RWPE1 (cell line): ENCODE measurements around the gene CEBPA.

Source experiments
- CTCF ChIA-PET: fragments of 350-600 bp; sonication (Branson Sonifier 250); formaldehyde crosslinking; extraction: SDS; loops from one replicate; lab custom pipeline; 2021; lab: Yijun Ruan, JAX
- POLR2A ChIA-PET: fragments of 400-600 bp; formaldehyde crosslinking; extraction: SDS; loops from one replicate; lab custom pipeline; 2020; ENCODE audit warnings: antibody characterized with exemption; ENCODE audit not compliant: low non-redundant PET; lab: Yijun Ruan, JAX
- DNase-seq: peaks from one replicate; pipeline ENCODE4 v3.0.0; 2012; ENCODE audit warnings: low spot score
- H3K27ac ChIP-seq: fragments of 450-650 bp; 2 replicates; pipeline ENCODE4 v1.5.1; 2017
- TF ChIP-seq, protein P1 (sequence below): fragments of 450-650 bp; conservative IDR thresholded peaks from 2 replicates; pipeline ENCODE4 v1.5.1; 2017; ENCODE audit warnings: low read depth, mild to moderate bottlenecking

Gene CEBPA

DNA sequence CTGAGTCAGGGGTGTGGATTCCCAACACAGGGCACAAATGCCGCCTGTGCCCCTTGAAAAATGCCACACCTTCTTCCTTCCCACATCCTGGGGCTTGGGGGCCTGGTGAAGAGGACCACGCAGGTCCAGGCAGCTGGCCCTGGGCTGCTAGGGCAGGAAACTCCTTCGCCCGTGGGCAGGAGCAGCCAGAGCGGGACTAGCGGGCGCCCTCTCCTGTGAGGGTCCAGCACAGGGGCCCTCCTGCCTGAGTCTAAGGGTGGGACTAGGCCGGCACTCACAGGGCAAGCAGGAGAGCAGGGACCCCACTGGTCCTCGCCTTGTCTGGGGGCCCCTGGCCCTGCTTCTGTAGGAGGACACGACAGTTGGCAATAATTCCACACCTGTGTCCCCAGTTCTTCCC is 7.5 kb upstream of the CEBPA start:
- DNase-seq, result no peak
- TF ChIP-seq, protein P1, sequence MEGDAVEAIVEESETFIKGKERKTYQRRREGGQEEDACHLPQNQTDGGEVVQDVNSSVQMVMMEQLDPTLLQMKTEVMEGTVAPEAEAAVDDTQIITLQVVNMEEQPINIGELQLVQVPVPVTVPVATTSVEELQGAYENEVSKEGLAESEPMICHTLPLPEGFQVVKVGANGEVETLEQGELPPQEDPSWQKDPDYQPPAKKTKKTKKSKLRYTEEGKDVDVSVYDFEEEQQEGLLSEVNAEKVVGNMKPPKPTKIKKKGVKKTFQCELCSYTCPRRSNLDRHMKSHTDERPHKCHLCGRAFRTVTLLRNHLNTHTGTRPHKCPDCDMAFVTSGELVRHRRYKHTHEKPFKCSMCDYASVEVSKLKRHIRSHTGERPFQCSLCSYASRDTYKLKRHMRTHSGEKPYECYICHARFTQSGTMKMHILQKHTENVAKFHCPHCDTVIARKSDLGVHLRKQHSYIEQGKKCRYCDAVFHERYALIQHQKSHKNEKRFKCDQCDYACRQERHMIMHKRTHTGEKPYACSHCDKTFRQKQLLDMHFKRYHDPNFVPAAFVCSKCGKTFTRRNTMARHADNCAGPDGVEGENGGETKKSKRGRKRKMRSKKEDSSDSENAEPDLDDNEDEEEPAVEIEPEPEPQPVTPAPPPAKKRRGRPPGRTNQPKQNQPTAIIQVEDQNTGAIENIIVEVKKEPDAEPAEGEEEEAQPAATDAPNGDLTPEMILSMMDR, result no peak
- no peak overlapping the region for H3K27ac ChIP-seq
- ChIA-PET CTCF (no interaction called here), POLR2A (no interaction called here)

DNA sequence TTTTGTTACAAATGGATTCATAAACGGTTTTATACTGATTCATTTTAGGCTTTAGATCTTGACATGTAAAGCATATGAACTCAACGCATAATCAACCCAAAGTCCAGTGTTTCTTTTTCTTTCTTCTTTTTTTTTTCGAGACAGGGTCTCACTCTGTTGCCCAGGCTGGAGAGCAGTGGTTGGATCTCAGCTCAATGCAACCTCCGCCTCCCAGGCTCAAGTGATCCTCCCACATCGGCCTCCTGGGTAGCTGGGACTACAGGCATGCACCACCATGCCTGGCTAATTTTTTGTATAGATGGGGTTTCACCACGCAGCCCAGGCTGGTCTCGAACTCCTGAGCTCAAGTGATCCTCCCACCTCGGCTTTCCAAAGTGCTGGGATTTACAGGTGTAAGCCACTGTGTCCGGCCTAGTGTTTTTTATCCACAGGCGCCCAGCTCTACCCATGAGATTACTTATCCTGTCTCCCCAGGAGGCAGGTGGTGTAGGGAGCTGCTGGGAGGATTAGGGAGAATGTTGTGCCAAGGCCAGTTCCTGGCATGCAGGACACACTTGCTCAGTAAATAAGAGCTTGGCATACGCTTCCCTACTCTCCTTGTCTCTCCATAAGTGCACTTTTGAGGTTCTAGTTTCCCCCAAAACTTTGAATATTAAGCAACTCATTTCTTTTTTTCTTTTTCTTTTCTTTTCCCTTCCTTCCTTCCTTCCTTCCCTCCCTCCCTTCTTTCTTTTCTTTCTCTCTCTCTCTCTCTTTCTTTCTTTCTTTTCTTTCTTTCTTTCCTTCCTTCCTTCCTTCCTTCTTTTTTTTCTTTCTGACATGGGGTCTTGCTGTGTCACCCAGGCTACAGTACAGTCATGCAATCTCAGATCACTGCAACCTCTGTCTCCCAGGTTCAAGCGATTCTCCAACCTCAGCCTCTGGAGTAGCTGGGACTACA is 4.8 kb upstream of the CEBPA start:
- ChIA-PET CTCF (interaction anchor here (1.0 kb wide), 1 partner anchor 67 kb away, joined by 3 read pairs; no protein-coding TSS in a partner anchor), POLR2A (interaction anchor here (0.6 kb wide), 1 partner anchor 20 kb away, joined by 7 read pairs; no protein-coding TSS in a partner anchor)
- DNase-seq, result no peak
- H3K27ac ChIP-seq, result no peak overlapping the region
- TF ChIP-seq, protein P1, result no peak

DNA sequence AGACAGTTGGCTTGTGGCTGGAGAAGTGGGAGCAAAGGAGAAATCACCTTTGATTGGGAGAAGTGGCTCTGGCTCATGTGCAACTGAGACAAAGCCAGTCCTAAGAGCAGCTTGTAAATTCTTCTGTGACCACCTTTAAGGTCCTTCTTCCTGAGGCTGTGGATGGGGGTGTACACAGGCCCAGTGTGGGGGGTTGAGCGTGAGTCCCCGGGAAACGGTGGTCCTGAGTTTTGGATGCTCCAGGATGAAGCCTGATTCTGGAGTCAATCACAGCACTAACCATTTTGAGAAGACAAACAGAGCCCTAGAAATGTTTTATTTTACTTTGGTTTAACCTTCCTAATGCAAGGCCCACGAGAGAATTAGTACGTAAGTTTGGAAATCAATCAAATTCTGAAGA is 3.9 kb upstream of the CEBPA start:
- DNase-seq, result no peak
- ChIA-PET CTCF (interaction anchor here (1.0 kb wide), 1 partner anchor 68 kb away, joined by 3 read pairs; no protein-coding TSS in a partner anchor), POLR2A (no interaction called here)
- TF ChIP-seq, protein P1, result no peak
- H3K27ac ChIP-seq, result no peak overlapping the region

- no peak overlapping the region for H3K27ac ChIP-seq
- ChIA-PET POLR2A (interaction anchor here (1.3 kb wide), 1 partner anchor 69 kb away, joined by 6 read pairs; the partner anchor contains the start of gene CEBPG), CTCF (no interaction called here)
- DNase-seq, result no peak
- TF ChIP-seq, protein P1, result no peak
Observed at GRCh38 chr19:33304760-33305647, 2.7 kb upstream of the CEBPA start.

- ChIA-PET POLR2A (interaction anchor here (1.3 kb wide), 1 partner anchor 69 kb away, joined by 6 read pairs; the partner anchor contains the start of gene CEBPG), CTCF (interaction anchor here (1.4 to 2.0 kb wide), 2 partner anchors 70 to 76 kb away, joined by 3 to 8 read pairs; partner anchors contain the start of gene CEBPG)
- DNase-seq, result no peak
- H3K27ac ChIP-seq, result no peak overlapping the region
- TF ChIP-seq, protein P1, result no peak
Observed at GRCh38 chr19:33304371-33304759, 2.0 kb upstream of the CEBPA start.
